Measurements from ENCODE around the gene NPAS4.

GRCh38 chr11:66465373-66466224, 44.8 kb downstream of the NPAS4 start:
- TF ChIP-seq CTCF (IDR thresholded peaks at IDR 0.05) (no peak), EZH2phosphoT487 (IDR thresholded peaks at IDR 0.05) (no peak)

All from neural progenitor cell (in vitro differentiated cells).